Hematopoietic multipotent progenitor cell treated with erythropoietin and hydrocortisone succinate and interleukin-3 and kit ligand, for 17 days (in vitro differentiated cells): ENCODE measurements around the gene KCTD17.

Source experiments
- DNase-seq: peaks from one replicate; pipeline ENCODE4 v3.0.0-alpha.2; 2015; ENCODE audit warnings: low spot score

The KCTD17 gene

GRCh38 chr22:37043209-37043827, 8.2 kb upstream of the KCTD17 start:
- DNase-seq, result no peak

DNA sequence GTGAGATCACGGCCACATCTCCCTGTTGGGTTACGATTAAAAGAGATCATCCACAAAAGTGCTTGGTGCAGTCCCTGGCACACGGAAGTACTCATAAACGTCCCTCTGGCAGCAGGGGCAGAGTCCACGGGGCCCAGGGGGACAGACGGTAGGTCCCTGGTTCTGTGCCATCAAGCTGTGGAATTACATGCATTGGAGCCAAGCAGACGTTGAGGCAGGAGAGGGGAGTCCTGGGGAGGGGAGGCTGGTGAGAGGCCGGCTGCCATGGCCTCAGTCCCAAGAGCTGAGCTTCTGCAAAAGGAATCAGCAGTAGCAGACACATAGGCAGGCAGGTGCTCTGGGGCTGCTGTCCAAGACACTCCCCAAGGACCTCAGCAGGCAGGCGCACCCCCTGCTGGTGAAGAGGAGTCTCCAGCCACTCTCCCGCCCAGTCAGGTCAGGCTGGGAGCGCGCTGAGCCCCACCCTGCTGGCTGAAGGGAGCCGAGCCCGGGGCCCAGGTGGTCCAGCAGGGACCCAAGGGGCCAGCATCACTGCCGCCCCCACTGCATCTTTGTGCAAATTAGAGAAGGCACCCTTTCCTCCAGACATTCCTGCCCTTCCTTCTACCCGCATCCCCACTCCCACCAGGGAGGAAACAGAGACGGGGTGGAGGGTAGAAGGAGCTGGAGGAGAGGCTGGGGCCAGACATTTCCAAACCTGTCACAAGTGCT, 7.6 kb upstream of the KCTD17 start:
- peak; percentile 71 for DNase-seq

DNA sequence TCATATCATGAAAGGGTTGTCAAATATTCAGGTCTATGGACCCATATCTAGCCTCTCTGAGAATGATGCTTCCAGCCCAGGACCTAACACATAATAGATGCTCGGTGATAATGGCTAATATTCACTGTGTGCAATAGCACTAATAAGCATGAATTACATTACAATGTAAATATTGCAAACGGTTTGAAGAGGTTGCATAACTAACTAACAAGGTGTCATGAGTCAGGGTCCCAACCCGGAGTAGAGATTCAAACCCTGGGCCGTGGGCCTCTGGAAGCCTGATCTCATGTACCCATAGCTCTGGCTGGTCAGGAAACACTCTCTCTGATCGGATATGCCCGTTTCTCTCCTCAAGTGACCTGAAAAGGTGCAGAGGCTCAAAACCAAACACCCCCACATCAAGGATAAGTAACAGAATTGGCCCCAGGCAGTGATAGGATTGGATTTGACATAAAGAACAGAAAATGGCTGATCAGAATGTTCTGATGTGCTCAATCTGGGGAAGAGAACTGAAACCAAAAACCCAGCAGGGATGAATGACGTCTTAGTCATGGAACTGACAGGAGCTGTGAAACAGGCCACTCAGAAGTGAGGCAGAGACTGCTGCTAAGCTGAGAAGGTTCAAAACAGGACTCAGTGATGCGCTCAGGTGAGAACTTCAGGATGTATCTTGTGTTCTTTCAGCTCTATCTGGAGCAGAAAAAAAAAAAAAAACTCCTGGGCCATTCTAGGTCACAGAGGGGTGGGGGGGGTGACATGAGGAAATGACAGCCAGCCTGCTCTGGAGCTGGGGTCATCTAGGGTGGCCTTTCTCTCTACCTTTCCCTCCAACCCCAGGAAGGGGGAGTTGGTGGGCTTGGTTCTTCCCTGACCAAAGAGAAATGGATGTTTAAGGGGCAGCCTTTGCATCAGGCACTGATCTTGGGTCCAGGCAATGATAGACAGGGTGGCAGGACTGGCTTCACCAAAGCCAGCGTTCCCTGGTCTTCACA, 6.6 kb upstream of the KCTD17 start:
- no peak for DNase-seq

DNA sequence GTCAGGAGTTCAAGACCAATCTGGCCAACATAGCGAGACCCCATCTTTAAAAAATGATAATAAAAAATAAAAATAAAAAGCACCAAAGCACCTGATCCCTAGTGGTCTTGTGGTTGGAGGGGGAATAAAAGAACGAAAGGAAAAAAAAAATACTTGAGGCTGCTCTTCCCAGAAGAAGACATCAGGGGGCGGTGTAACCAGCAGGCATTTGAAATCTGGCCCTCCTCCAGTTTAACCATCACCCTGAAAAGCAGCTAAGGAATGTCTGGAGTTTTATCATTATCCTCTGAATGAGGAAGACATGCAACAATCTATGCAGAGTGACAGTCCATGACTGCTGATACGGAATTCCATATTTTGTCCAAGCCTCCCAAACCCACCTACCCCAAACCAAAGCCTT, 5.6 kb upstream of the KCTD17 start:
- no peak for DNase-seq

GRCh38 chr22:37046589-37046988, 5.0 kb upstream of the KCTD17 start:
- DNase-seq, result no peak

DNA sequence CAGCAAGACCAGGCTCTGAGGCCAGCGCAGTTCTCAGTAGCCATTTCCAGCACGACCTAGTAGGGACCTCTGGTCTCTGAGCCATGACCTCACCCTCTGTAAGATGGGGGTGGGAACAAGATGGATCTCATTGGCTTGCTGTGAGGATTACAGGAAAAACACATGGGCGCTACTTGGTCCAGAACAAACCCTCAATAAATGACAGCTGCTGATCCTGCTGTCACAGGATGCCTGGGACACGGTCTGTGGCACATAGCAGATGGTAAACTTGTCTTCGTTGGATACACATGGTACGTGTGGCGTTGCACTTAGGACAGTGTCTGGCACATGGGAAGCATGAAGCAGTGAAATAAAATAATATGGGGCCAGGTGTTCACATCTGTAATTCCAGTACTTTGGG, 4.5 kb upstream of the KCTD17 start:
- DNase-seq, result no peak

- DNase-seq, result no peak
These were observed 3.4 kb upstream of the KCTD17 start for GRCh38 chr22:37048133-37048532.

- no peak for DNase-seq
These were observed 2.3 kb upstream of the KCTD17 start for GRCh38 chr22:37049224-37049623.

GRCh38 chr22:37050913-37051312, 629 bp upstream of the KCTD17 start:
- DNase-seq, result no peak

- DNase-seq, result no peak
These were observed 1.1 kb downstream of the KCTD17 start for GRCh38 chr22:37052386-37053309.

- no peak for DNase-seq
These were observed 1.9 kb downstream of the KCTD17 start for GRCh38 chr22:37053310-37054055.

DNA sequence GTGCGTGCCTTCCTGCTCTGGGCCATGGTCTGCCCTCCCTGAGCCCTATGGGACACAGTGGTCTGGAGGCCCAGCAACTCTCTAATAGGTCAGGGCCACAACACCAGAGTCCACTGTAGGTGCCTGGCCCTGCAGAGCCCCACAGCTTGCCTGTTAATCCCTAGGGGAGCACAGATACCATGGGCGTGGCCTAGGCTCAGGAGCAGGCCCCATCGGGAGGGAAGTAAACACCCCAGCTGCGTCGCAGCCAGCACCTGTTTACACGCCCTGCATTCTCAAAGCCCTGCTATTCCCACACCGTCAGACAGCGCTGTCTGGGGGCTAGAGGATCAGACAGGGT, 2.5 kb downstream of the KCTD17 start:
- DNase-seq, result no peak

DNA sequence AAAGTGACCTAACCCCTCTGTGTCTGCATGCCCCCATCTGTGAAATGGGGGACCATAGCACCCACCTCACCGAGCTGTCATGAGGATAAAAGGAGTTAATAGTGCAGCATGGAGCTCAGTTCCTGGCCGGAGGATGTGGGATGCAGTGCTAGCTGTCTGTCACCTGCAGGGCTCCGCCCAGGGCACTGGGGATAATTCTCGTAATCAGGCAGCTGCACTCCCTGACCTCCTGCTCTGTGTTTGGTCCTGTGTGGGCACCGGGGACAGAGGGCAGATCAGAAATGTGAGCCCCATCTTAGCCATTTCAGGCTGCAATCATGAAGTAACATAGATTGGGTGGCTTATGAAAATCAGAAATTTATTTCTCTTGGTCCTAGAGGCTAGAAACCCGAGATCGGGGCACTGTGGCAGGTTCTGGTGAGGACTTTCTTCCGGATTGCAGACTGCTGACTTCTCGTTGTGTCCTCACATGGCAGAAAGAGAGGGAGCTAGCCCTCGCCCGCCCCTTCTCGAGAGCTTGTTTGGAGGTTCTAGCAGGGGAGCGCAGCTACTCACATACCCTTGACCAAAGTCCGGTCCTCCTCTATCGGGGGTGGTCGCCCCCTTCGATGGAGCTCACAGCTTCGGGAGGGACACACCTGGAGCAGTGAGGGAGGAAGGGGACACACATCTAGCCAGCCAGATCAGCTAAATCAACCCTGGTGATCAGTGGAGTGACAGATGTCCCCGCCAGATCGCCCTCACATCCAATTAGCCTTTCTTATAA, 3.2 kb downstream of the KCTD17 start:
- DNase-seq, result no peak

DNA sequence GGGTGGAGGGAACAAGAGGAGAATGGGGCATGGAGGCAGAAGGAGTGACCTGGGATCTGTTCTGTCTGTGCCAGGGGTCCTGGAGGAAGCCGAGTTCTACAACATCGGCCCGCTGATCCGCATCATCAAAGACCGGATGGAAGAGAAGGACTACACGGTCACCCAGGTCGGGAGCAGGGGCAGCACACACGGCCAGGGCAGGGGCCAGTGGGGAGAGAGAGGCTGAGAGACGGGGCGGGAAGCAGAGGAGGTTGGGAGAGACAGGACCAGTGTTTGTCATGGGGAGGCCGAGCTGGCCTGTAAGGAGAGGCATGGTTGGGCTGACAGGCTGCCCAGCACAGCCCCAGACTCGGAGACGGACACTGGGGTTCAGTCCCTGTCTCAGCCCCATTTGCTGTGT, 4.7 kb downstream of the KCTD17 start:
- no peak for DNase-seq

GRCh38 chr22:37057226-37057625, 5.7 kb downstream of the KCTD17 start:
- DNase-seq, result no peak

DNA sequence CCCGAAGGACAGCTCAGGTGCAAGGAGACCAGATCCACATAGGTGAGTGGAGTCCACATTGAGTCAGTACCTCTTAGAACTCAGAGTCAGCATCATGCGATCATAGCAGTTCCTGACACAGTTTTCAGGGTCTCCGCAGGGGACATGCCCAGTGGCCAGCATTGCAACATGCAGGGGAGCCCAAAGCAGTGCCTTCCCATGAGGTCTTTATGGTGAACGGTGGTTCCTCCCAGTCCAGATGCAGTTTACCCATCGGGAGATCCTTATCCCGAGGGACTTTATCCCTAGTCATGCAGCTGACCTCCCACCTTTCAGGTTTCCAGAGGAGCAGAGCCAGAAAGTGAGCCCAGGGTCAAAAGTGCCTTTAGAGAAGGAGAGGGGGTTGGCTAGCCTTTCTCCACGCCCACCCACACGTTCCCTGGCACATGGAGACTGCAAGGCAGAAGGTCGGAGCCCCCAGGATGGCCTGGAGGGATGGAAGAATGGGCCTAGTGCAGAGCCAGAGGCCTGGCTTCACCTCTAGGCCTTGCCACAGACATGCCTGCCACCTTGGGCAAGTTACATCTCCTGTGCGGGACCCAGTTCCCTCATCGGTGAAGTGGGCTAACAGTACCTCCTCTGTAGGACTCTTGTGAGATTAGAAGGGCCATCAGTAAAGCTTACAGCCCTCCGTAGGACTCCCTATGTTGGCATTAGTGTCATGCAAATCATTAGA, 6.4 kb downstream of the KCTD17 start:
- DNase-seq, result no peak

DNA sequence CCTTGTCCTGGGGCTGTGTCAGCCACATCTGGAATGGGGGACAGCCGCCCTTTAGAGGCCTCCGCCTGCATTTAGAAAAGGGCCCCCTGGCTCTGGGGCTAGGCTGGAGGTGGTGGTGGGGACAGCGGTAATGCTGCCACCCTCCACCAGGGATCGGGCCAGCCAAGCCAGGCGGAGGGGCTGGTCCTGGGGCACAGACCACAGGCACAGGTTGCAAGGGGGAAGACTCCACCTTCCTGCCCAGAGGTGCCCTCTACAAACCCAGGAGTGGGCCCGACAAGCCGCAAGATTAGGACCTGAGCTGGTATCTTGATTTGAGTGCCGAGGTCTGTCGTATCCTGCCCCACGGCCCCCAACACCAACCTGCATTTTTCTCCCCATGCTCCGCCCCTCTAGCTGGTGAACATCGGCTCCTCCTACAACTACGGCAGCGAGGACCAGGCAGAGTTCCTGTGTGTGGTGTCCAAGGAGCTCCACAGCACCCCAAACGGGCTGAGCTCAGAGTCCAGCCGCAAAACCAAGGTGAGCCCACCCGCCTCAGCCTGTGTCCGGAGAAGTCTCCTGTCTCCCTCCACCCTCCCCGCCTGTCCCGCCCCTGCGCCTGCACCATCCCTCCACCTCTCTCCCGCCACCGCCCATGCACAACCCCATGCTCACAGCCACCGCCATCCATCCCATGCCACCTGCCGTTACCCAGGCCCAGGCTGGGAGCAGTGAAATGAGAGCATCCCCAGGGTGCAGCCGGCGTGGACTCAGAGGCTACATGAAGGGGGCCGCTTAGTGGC, 7.6 kb downstream of the KCTD17 start:
- no peak for DNase-seq

- DNase-seq, result no peak
These were observed 8.4 kb downstream of the KCTD17 start for GRCh38 chr22:37059876-37060449.
